ENCODE data around the gene NTSR2.

Gene NTSR2

DNA sequence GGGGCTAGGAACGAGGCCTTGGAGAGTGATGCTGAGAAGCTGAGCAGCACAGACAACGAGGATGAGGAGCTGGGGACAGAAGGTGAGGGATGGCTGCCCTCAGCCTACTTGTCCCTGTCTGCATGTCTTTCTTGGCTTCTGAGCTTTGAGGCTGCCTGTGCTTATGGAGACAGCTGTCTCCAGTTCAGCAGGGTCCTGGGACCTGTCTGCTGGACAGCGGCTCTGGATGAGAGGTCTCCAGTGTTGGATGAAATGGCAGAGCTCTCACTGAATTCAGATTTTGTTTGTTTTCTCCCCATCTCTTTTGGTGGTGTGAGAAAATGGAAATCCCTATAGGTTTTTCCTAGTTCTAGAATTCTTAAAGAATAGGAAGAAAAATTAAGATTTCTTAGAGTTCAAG, 54.8 kb downstream of the NTSR2 start:
- Histone ChIP-seq H3K27me3 (ENCODE audit: control insufficient read depth in 1 of 2, insufficient read depth in 1 of 2, low read length in 2 of 2) (peaks cover 5 to 8% of the 10 kb centered on the region in 2 experiments), H3K14ac (ENCODE audit: low read length in 2 of 2) (no peak overlapping the region), H3K79me1 (replicated peaks; ENCODE audit: low read length, poor library complexity, severe bottlenecking) (no peaks in the 10 kb centered on the region), H3K36me3 (ENCODE audit: control insufficient read depth in 1 of 2, insufficient read depth in 2 of 2, low read depth in 1 of 2, low read length in 2 of 2) (no peaks in the 10 kb centered on the region), H3K4me2 (ENCODE audit: low read length, poor library complexity, severe bottlenecking) (no peak overlapping the region), H2BK5ac (ENCODE audit: low read depth, low read length, poor library complexity, severe bottlenecking) (no peak overlapping the region), H3K4me3 (ENCODE audit: insufficient read depth in 1 of 2, low read depth in 1 of 2, low read length in 2 of 2) (no peak overlapping the region), H3K9me3 (ENCODE audit: control insufficient read depth, low read length) (no peaks in the 10 kb centered on the region), H2BK120ac (ENCODE audit: low read depth, low read length) (no peak overlapping the region), H2AFZ (ENCODE audit: low read depth, low read length) (no peak overlapping the region), H2BK12ac (ENCODE audit: low read length in 2 of 2) (no peak overlapping the region), H2BK15ac (ENCODE audit: low read depth, poor library complexity, severe bottlenecking) (no peak overlapping the region), H3K4me1 (ENCODE audit: control insufficient read depth, insufficient read depth, low read depth, low read length) (no peaks in the 10 kb centered on the region), H4K8ac (ENCODE audit: low read length) (peak overlapping the region; percentile 39), H3K27ac (ENCODE audit: low read length, poor library complexity, severe bottlenecking) (no peak overlapping the region), H2AK5ac (ENCODE audit: low read length, severe bottlenecking) (no peak overlapping the region), H3K18ac (ENCODE audit: low read depth in 1 of 2, low read length in 2 of 2) (no peak overlapping the region), H3K9ac (ENCODE audit: low read length) (no peak overlapping the region), H3K23ac (ENCODE audit: low read length in 2 of 2) (no peak overlapping the region), H3K4ac (ENCODE audit: low read depth in 1 of 2, low read length in 2 of 2) (no peak overlapping the region), H4K91ac (ENCODE audit: low read length) (no peak overlapping the region)
- 92% methylated on average over 3 of the region's 3 CpGs for WGBS
- DNase-seq = no peak

DNA sequence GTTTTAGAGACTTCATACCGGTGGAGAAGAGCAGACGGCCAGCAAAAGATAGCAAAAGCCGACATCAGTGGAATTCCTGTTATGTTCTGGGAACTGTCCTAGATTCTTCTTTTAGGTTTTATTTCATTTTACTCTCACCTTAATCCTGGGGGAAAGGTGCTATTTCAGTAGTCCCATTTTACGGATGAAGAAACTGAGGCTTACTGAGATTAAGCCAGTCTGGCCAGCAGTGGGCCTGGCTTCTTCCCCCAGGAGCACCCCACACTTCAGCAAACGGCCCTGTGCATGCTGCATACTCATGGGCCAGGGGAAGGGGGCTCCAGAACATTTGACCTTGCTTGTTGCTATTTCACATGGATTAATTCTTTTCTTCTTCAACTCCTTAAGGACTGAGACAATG, 56.7 kb downstream of the NTSR2 start:
- Histone ChIP-seq H3K27ac (ENCODE audit: low read length, poor library complexity, severe bottlenecking) (no peak overlapping the region), H2BK12ac (ENCODE audit: low read length in 2 of 2) (peak overlapping the region in 1 of 2 experiments; percentile 67), H3K9ac (ENCODE audit: low read length) (no peak overlapping the region), H3K23ac (ENCODE audit: low read length in 2 of 2) (no peak overlapping the region), H2AK5ac (ENCODE audit: low read length, severe bottlenecking) (no peak overlapping the region), H3K4ac (ENCODE audit: low read depth in 1 of 2, low read length in 2 of 2) (no peak overlapping the region), H3K4me2 (ENCODE audit: low read length, poor library complexity, severe bottlenecking) (no peak overlapping the region), H3K36me3 (ENCODE audit: control insufficient read depth in 1 of 2, insufficient read depth in 2 of 2, low read depth in 1 of 2, low read length in 2 of 2) (no peaks in the 10 kb centered on the region), H2BK15ac (ENCODE audit: low read depth, poor library complexity, severe bottlenecking) (peak overlapping the region; percentile 18), H4K91ac (ENCODE audit: low read length) (no peak overlapping the region), H3K18ac (ENCODE audit: low read depth in 1 of 2, low read length in 2 of 2) (no peak overlapping the region), H3K4me3 (ENCODE audit: insufficient read depth in 1 of 2, low read depth in 1 of 2, low read length in 2 of 2) (no peak overlapping the region), H3K79me1 (replicated peaks; ENCODE audit: low read length, poor library complexity, severe bottlenecking) (no peaks in the 10 kb centered on the region), H3K4me1 (ENCODE audit: control insufficient read depth, insufficient read depth, low read depth, low read length) (no peaks in the 10 kb centered on the region), H2BK5ac (ENCODE audit: low read depth, low read length, poor library complexity, severe bottlenecking) (no peak overlapping the region), H4K8ac (ENCODE audit: low read length) (no peak overlapping the region), H2AFZ (ENCODE audit: low read depth, low read length) (no peak overlapping the region), H2BK120ac (ENCODE audit: low read depth, low read length) (no peak overlapping the region), H3K9me3 (ENCODE audit: control insufficient read depth, low read length) (no peaks in the 10 kb centered on the region), H3K14ac (ENCODE audit: low read length in 2 of 2) (no peak overlapping the region), H3K27me3 (ENCODE audit: control insufficient read depth in 1 of 2, insufficient read depth in 1 of 2, low read length in 2 of 2) (peaks cover 16 to 17% of the 10 kb centered on the region in 2 experiments)
- no peak for DNase-seq
- 87% methylated on average over 5 of the region's 5 CpGs for WGBS

DNA sequence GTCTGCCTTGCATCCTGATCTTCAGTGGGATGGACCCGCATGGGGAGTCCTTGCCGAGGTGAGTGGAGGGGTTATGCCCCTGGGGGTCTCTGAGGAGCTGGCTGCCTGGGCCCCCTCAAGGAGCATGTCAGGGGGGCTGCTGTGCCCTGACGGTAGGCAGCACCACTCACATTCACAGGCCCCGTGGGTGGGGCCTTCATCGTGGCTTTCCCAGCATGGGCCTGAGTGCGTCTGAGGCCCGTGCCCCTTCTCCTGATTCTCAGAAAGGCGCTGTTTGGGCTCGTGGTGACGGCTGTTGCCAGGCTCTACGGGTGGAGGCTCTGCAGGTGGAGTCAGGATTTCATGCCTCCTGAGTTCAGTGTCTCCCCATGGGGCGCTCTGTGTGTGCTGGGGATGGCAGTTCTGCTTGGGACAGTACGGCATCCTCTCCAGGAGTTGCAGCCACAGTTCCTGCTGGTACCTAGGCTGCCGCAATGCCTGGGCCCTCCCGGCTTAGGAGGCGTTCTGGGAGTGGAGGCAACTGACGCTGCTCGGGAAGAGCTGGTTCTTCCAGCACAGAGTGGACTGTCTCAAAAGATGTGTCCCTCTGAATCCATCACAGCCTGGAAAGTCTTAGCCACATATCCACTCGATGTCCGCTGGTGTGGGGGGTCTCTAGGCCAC, 57.3 kb downstream of the NTSR2 start:
- WGBS = 90% methylated on average over 20 of the region's 20 CpGs
- H3K4me1 ChIP-seq (ENCODE audit: control insufficient read depth, insufficient read depth, low read depth, low read length) = no peaks in the 10 kb centered on the region
- H2BK12ac ChIP-seq (ENCODE audit: low read length in 2 of 2) = peak overlapping the region; percentile 67 to 90
- H3K36me3 ChIP-seq (ENCODE audit: control insufficient read depth in 1 of 2, insufficient read depth in 2 of 2, low read depth in 1 of 2, low read length in 2 of 2) = no peaks in the 10 kb centered on the region
- no peak overlapping the region for H2BK5ac ChIP-seq (ENCODE audit: low read depth, low read length, poor library complexity, severe bottlenecking)
- H2BK15ac ChIP-seq (ENCODE audit: low read depth, poor library complexity, severe bottlenecking) = peak overlapping the region; percentile 18
- peaks cover 16 to 17% of the 10 kb centered on the region in 2 experiments for H3K27me3 ChIP-seq (ENCODE audit: control insufficient read depth in 1 of 2, insufficient read depth in 1 of 2, low read length in 2 of 2)
- H3K4me2 ChIP-seq (ENCODE audit: low read length, poor library complexity, severe bottlenecking) = no peak overlapping the region
- no peak overlapping the region for H3K23ac ChIP-seq (ENCODE audit: low read length in 2 of 2)
- H3K4me3 ChIP-seq (ENCODE audit: insufficient read depth in 1 of 2, low read depth in 1 of 2, low read length in 2 of 2) = no peak overlapping the region
- peak overlapping the region; percentile 22 for H4K91ac ChIP-seq (ENCODE audit: low read length)
- no peaks in the 10 kb centered on the region for H3K9me3 ChIP-seq (ENCODE audit: control insufficient read depth, low read length)
- peak overlapping the region; percentile 25 to 80 for H3K18ac ChIP-seq (ENCODE audit: low read depth in 1 of 2, low read length in 2 of 2)
- no peaks in the 10 kb centered on the region for H3K79me1 ChIP-seq (replicated peaks; ENCODE audit: low read length, poor library complexity, severe bottlenecking)
- peak overlapping the region; percentile 74 for H4K8ac ChIP-seq (ENCODE audit: low read length)
- peak overlapping the region; percentile 42 for H3K9ac ChIP-seq (ENCODE audit: low read length)
- peak overlapping the region; percentile 50 for H2BK120ac ChIP-seq (ENCODE audit: low read depth, low read length)
- H2AK5ac ChIP-seq (ENCODE audit: low read length, severe bottlenecking) = no peak overlapping the region
- no peak overlapping the region for H2AFZ ChIP-seq (ENCODE audit: low read depth, low read length)
- H3K4ac ChIP-seq (ENCODE audit: low read depth in 1 of 2, low read length in 2 of 2) = peak overlapping the region; percentile 52 to 66
- H3K27ac ChIP-seq (ENCODE audit: low read length, poor library complexity, severe bottlenecking) = no peak overlapping the region
- DNase-seq = no peak
- peak overlapping the region in 1 of 2 experiments; percentile 7 for H3K14ac ChIP-seq (ENCODE audit: low read length in 2 of 2)

GRCh38 chr2:11611251-11611650, 58.7 kb downstream of the NTSR2 start:
- no peak overlapping the region for H3K4ac ChIP-seq (ENCODE audit: low read depth in 1 of 2, low read length in 2 of 2)
- H3K23ac ChIP-seq (ENCODE audit: low read length in 2 of 2) = no peak overlapping the region
- WGBS = 98% methylated on average over 5 of the region's 5 CpGs
- H2AFZ ChIP-seq (ENCODE audit: low read depth, low read length) = no peak overlapping the region
- H3K36me3 ChIP-seq (ENCODE audit: control insufficient read depth in 1 of 2, insufficient read depth in 2 of 2, low read depth in 1 of 2, low read length in 2 of 2) = no peaks in the 10 kb centered on the region
- DNase-seq = no peak
- H3K27me3 ChIP-seq (ENCODE audit: control insufficient read depth in 1 of 2, insufficient read depth in 1 of 2, low read length in 2 of 2) = peaks cover 16% of the 10 kb centered on the region in 2 experiments
- no peak overlapping the region for H3K4me2 ChIP-seq (ENCODE audit: low read length, poor library complexity, severe bottlenecking)
- H3K4me3 ChIP-seq (ENCODE audit: insufficient read depth in 1 of 2, low read depth in 1 of 2, low read length in 2 of 2) = no peak overlapping the region
- no peak overlapping the region for H2BK120ac ChIP-seq (ENCODE audit: low read depth, low read length)
- peak overlapping the region in 1 of 2 experiments; percentile 24 for H2BK12ac ChIP-seq (ENCODE audit: low read length in 2 of 2)
- H3K27ac ChIP-seq (ENCODE audit: low read length, poor library complexity, severe bottlenecking) = no peak overlapping the region
- no peak overlapping the region for H3K9ac ChIP-seq (ENCODE audit: low read length)
- no peak overlapping the region for H2BK5ac ChIP-seq (ENCODE audit: low read depth, low read length, poor library complexity, severe bottlenecking)
- H3K4me1 ChIP-seq (ENCODE audit: control insufficient read depth, insufficient read depth, low read depth, low read length) = no peaks in the 10 kb centered on the region
- no peak overlapping the region for H3K18ac ChIP-seq (ENCODE audit: low read depth in 1 of 2, low read length in 2 of 2)
- H3K79me1 ChIP-seq (replicated peaks; ENCODE audit: low read length, poor library complexity, severe bottlenecking) = no peaks in the 10 kb centered on the region
- H4K91ac ChIP-seq (ENCODE audit: low read length) = peak overlapping the region; percentile 25
- no peak overlapping the region for H4K8ac ChIP-seq (ENCODE audit: low read length)
- H3K9me3 ChIP-seq (ENCODE audit: control insufficient read depth, low read length) = no peaks in the 10 kb centered on the region
- H2BK15ac ChIP-seq (ENCODE audit: low read depth, poor library complexity, severe bottlenecking) = no peak overlapping the region
- no peak overlapping the region for H3K14ac ChIP-seq (ENCODE audit: low read length in 2 of 2)
- H2AK5ac ChIP-seq (ENCODE audit: low read length, severe bottlenecking) = no peak overlapping the region

Data from mesenchymal stem cell (in vitro differentiated cells and primary cell).